Mesenchymal stem cell (in vitro differentiated cells and primary cell): Measurements from ENCODE around the gene GRIK2.

Experiments used
- DNase-seq: peaks from one replicate; pipeline ENCODE4 v3.0.0-alpha.2; 2013
- H2AFZ ChIP-seq: one replicate; pipeline ENCODE4 v1.6.1; 2013; ENCODE audit warnings: low read depth, mild to moderate bottlenecking, control low read depth, inconsistent platforms, low read length, moderate library complexity
- H2AK5ac ChIP-seq: 2 replicates; pipeline ENCODE4 v1.6.1; 2013; ENCODE audit warnings: low read length, moderate library complexity, mild to moderate bottlenecking, inconsistent platforms; ENCODE audit not compliant: severe bottlenecking
- H2BK120ac ChIP-seq: one replicate; pipeline ENCODE4 v1.6.1; 2013; ENCODE audit warnings: low read depth, mild to moderate bottlenecking, inconsistent platforms, low read length, moderate library complexity
- H2BK12ac ChIP-seq, 2 experiments: one replicate each; pipeline ENCODE4 v1.6.1; 2013; ENCODE audit warnings: inconsistent platforms in 2 of 2, low read length in 2 of 2, mild to moderate bottlenecking in 2 of 2, moderate library complexity in 2 of 2, control low read depth in 1 of 2
- H2BK15ac ChIP-seq: one replicate; pipeline ENCODE4 v1.6.1; 2013; ENCODE audit warnings: mild to moderate bottlenecking, low read depth, inconsistent platforms; ENCODE audit not compliant: poor library complexity, severe bottlenecking
- H2BK5ac ChIP-seq: 2 replicates; pipeline ENCODE4 v1.6.1; 2013; ENCODE audit warnings: low read depth, mild to moderate bottlenecking, low read length, control low read depth, inconsistent platforms; ENCODE audit not compliant: poor library complexity, severe bottlenecking
- H3K14ac ChIP-seq, 2 experiments: one replicate each; pipeline ENCODE4 v1.6.1; 2013; ENCODE audit warnings: inconsistent platforms in 2 of 2, low read length in 2 of 2, control low read depth in 1 of 2, mild to moderate bottlenecking in 1 of 2, moderate library complexity in 1 of 2
- H3K18ac ChIP-seq, 2 experiments: one replicate each; pipeline ENCODE4 v1.6.1; 2013; ENCODE audit warnings: inconsistent platforms in 2 of 2, low read length in 2 of 2, control low read depth in 1 of 2, low read depth in 1 of 2, mild to moderate bottlenecking in 1 of 2
- H3K23ac ChIP-seq, 2 experiments: one replicate each; pipeline ENCODE4 v1.6.1; 2013; ENCODE audit warnings: inconsistent platforms in 2 of 2, low read length in 2 of 2, mild to moderate bottlenecking in 2 of 2, moderate library complexity in 2 of 2, control low read depth in 1 of 2
- H3K27ac ChIP-seq: 2 replicates; pipeline ENCODE4 v1.5.1; 2013; ENCODE audit warnings: mild to moderate bottlenecking, moderate library complexity, low read length, control low read depth, inconsistent platforms; ENCODE audit not compliant: poor library complexity, severe bottlenecking
- H3K27me3 ChIP-seq, 2 experiments: 2 replicates each; pipeline versions ENCODE4 v1.6.1 to v1.7.0; 2013; ENCODE audit warnings: low read length in 2 of 2, mild to moderate bottlenecking in 2 of 2, moderate library complexity in 2 of 2, control low read depth in 1 of 2, inconsistent platforms in 1 of 2; ENCODE audit not compliant: control insufficient read depth in 1 of 2, insufficient read depth in 1 of 2
- H3K36me3 ChIP-seq, 2 experiments: 2 replicates each; pipeline versions ENCODE4 v1.6.1 to v1.7.0; 2013; ENCODE audit warnings: low read length in 2 of 2, control low read depth in 1 of 2, inconsistent platforms in 1 of 2, low read depth in 1 of 2, mild to moderate bottlenecking in 1 of 2; ENCODE audit not compliant: insufficient read depth in 2 of 2, control insufficient read depth in 1 of 2
- H3K4ac ChIP-seq, 2 experiments: one replicate each; pipeline ENCODE4 v1.6.1; 2013; ENCODE audit warnings: inconsistent platforms in 2 of 2, low read length in 2 of 2, mild to moderate bottlenecking in 2 of 2, moderate library complexity in 2 of 2, control low read depth in 1 of 2, low read depth in 1 of 2
- H3K4me1 ChIP-seq: 2 replicates; pipeline ENCODE4 v1.6.1; 2013; ENCODE audit warnings: low read depth, low read length, control low read depth; ENCODE audit not compliant: control insufficient read depth, insufficient read depth
- H3K4me2 ChIP-seq: 2 replicates; pipeline ENCODE4 v1.6.1; 2013; ENCODE audit warnings: low read length, mild to moderate bottlenecking, inconsistent platforms; ENCODE audit not compliant: poor library complexity, severe bottlenecking
- H3K4me3 ChIP-seq, 2 experiments: 2 replicates each; pipeline versions ENCODE4 v1.5.1 to v1.7.0; 2013; ENCODE audit warnings: low read length in 2 of 2, mild to moderate bottlenecking in 2 of 2, control low read depth in 1 of 2, low read depth in 1 of 2; ENCODE audit not compliant: insufficient read depth in 1 of 2
- H3K79me1 ChIP-seq: replicated peaks from 2 replicates; pipeline ENCODE4 v1.6.1; 2013; ENCODE audit warnings: mild to moderate bottlenecking, control low read depth, low read length, inconsistent platforms; ENCODE audit not compliant: poor library complexity, severe bottlenecking
- H3K9ac ChIP-seq: 2 replicates; pipeline ENCODE4 v1.7.0; 2013; ENCODE audit warnings: mild to moderate bottlenecking, low read length, moderate library complexity
- H3K9me3 ChIP-seq: 2 replicates; pipeline ENCODE4 v1.7.0; 2013; ENCODE audit warnings: mild to moderate bottlenecking, low read length; ENCODE audit not compliant: control insufficient read depth
- H4K8ac ChIP-seq: one replicate; pipeline ENCODE4 v1.6.1; 2013; ENCODE audit warnings: inconsistent platforms, mild to moderate bottlenecking, low read length, moderate library complexity
- H4K91ac ChIP-seq: one replicate; pipeline ENCODE4 v1.6.1; 2013; ENCODE audit warnings: mild to moderate bottlenecking, low read length, inconsistent platforms
- WGBS: methylation state at CpG from one replicate; pipeline ENCODE4 v1.1.7; 2013; ENCODE audit warnings: mixed read lengths; 5-methylcytosine and 5-hydroxymethylcytosine counted together

GRIK2 gene

GRCh38 chr6:101403216-101403945 lies 9.9 kb downstream of the GRIK2 start:
- DNase-seq: no peak
- 50% methylated on average over 12 of the region's 16 CpGs for WGBS
- Histone ChIP-seq H3K4me1 (peaks cover 20% of the 10 kb centered on the region), H2BK15ac (no peak overlapping the region), H3K23ac (no peak overlapping the region), H3K27me3 (peaks cover 54 to 63% of the 10 kb centered on the region in 2 experiments), H3K4me3 (peak overlapping the region in 1 of 2 experiments; percentile 15), H2BK5ac (no peak overlapping the region), H3K4ac (no peak overlapping the region), H3K4me2 (no peak overlapping the region), H3K18ac (no peak overlapping the region), H3K79me1 (no peaks in the 10 kb centered on the region), H3K14ac (no peak overlapping the region), H2BK12ac (no peak overlapping the region), H3K27ac (no peak overlapping the region), H4K91ac (no peak overlapping the region), H4K8ac (no peak overlapping the region), H3K9me3 (peaks cover 3% of the 10 kb centered on the region), H2BK120ac (no peak overlapping the region), H3K36me3 (no peaks in the 10 kb centered on the region), H2AFZ (no peak overlapping the region), H3K9ac (no peak overlapping the region), H2AK5ac (no peak overlapping the region)

GRCh38 chr6:101404775-101405174 lies 11.3 kb downstream of the GRIK2 start:
- Histone ChIP-seq H3K14ac (no peak overlapping the region), H4K91ac (no peak overlapping the region), H2BK12ac (no peak overlapping the region), H2BK15ac (no peak overlapping the region), H3K36me3 (no peaks in the 10 kb centered on the region), H3K27ac (no peak overlapping the region), H3K4ac (no peak overlapping the region), H3K4me1 (peaks cover 14% of the 10 kb centered on the region), H3K9me3 (peaks cover 3% of the 10 kb centered on the region), H3K23ac (no peak overlapping the region), H3K18ac (no peak overlapping the region), H3K4me3 (no peak overlapping the region), H3K79me1 (no peaks in the 10 kb centered on the region), H2AFZ (no peak overlapping the region), H4K8ac (no peak overlapping the region), H3K27me3 (peaks cover 40 to 49% of the 10 kb centered on the region in 2 experiments), H2BK5ac (no peak overlapping the region), H2BK120ac (no peak overlapping the region), H3K9ac (no peak overlapping the region), H2AK5ac (no peak overlapping the region), H3K4me2 (no peak overlapping the region)
- 70% methylated on average over 2 of the region's 4 CpGs for WGBS
- no peak for DNase-seq

GRCh38 chr6:101413773-101414172 lies 20.3 kb downstream of the GRIK2 start:
- DNase-seq: no peak
- Histone ChIP-seq H2BK120ac (no peak overlapping the region), H3K23ac (no peak overlapping the region), H3K9me3 (peaks cover 5% of the 10 kb centered on the region), H3K9ac (no peak overlapping the region), H3K4me1 (no peaks in the 10 kb centered on the region), H3K4me3 (no peak overlapping the region), H3K18ac (no peak overlapping the region), H2BK5ac (no peak overlapping the region), H2AK5ac (no peak overlapping the region), H3K36me3 (no peaks in the 10 kb centered on the region), H3K27me3 (no peaks in the 10 kb centered on the region), H3K14ac (no peak overlapping the region), H4K8ac (no peak overlapping the region), H3K4ac (no peak overlapping the region), H3K79me1 (no peaks in the 10 kb centered on the region), H4K91ac (no peak overlapping the region), H2BK15ac (no peak overlapping the region), H2BK12ac (no peak overlapping the region), H2AFZ (no peak overlapping the region), H3K4me2 (no peak overlapping the region), H3K27ac (no peak overlapping the region)

- Histone ChIP-seq H2AFZ (no peak overlapping the region), H2BK15ac (no peak overlapping the region), H3K79me1 (no peaks in the 10 kb centered on the region), H3K27me3 (no peaks in the 10 kb centered on the region), H3K9me3 (peaks cover 7% of the 10 kb centered on the region), H3K14ac (no peak overlapping the region), H4K91ac (no peak overlapping the region), H3K23ac (no peak overlapping the region), H3K4me2 (no peak overlapping the region), H2BK12ac (no peak overlapping the region), H3K9ac (no peak overlapping the region), H2BK5ac (no peak overlapping the region), H3K4me3 (no peak overlapping the region), H3K27ac (no peak overlapping the region), H3K18ac (no peak overlapping the region), H3K4me1 (no peaks in the 10 kb centered on the region), H2AK5ac (no peak overlapping the region), H3K4ac (no peak overlapping the region), H2BK120ac (no peak overlapping the region), H3K36me3 (no peaks in the 10 kb centered on the region), H4K8ac (no peak overlapping the region)
- no peak for DNase-seq
- 95% methylated on average over 1 of the region's 1 CpG for WGBS
Measured at GRCh38 chr6:101417900-101418299, 24.4 kb downstream of the GRIK2 start.
